Cerebellar cortex (tissue), 1 donor: Measurements from ENCODE around the gene RAB3IL1.
A peak's percentile ranks its signal among the peaks of the same experiment; 100 is the strongest.

ENCODE experiments used
- DNase-seq: peaks from one replicate; pipeline ENCODE4 v3.0.0-alpha.2; 2015; ENCODE audit warnings: low spot score

Gene RAB3IL1

GRCh38 chr11:61905067-61905696 lies 12.2 kb downstream of the RAB3IL1 start:
- no peak for DNase-seq

GRCh38 chr11:61904539-61905048 lies 12.8 kb downstream of the RAB3IL1 start:
- no peak for DNase-seq

- DNase-seq, result no peak
These were observed 13.5 kb downstream of the RAB3IL1 start for GRCh38 chr11:61903845-61904244.

GRCh38 chr11:61902313-61902712 lies 15.1 kb downstream of the RAB3IL1 start:
- DNase-seq, result no peak

- DNase-seq, result no peak
These were observed 16.0 kb downstream of the RAB3IL1 start for GRCh38 chr11:61901397-61901796.

- DNase-seq, result no peak
These were observed 17.1 kb downstream of the RAB3IL1 start for GRCh38 chr11:61900251-61900650.

GRCh38 chr11:61899146-61899841 lies 18.1 kb downstream of the RAB3IL1 start:
- DNase-seq, result peak; percentile 66

GRCh38 chr11:61898247-61898582 lies 19.2 kb downstream of the RAB3IL1 start:
- DNase-seq, result no peak

GRCh38 chr11:61897387-61898246 lies 19.7 kb downstream of the RAB3IL1 start:
- DNase-seq, result peak; percentile 66

GRCh38 chr11:61896665-61897386 lies 20.5 kb downstream of the RAB3IL1 start:
- peak; percentile 46 for DNase-seq

- no peak for DNase-seq
These were observed 21.7 kb downstream of the RAB3IL1 start for GRCh38 chr11:61895718-61896059.

GRCh38 chr11:61895046-61895717 lies 22.2 kb downstream of the RAB3IL1 start:
- DNase-seq, result no peak

- no peak for DNase-seq
These were observed 23.4 kb downstream of the RAB3IL1 start for GRCh38 chr11:61893981-61894380.

- DNase-seq, result no peak
These were observed 25.3 kb downstream of the RAB3IL1 start for GRCh38 chr11:61892085-61892370.

GRCh38 chr11:61891331-61892084 lies 25.9 kb downstream of the RAB3IL1 start, which contains the start of gene FADS3:
TSS of gene FADS3 (minus strand) at chr11:61891545. CDS start at chr11:61891381, 164 bp downstream.
- peak; percentile 63 for DNase-seq

GRCh38 chr11:61890529-61891330 lies 26.6 kb downstream of the RAB3IL1 start:
- no peak for DNase-seq

GRCh38 chr11:61889831-61890230 lies 27.5 kb downstream of the RAB3IL1 start:
- DNase-seq, result no peak

GRCh38 chr11:61888590-61888989 lies 28.8 kb downstream of the RAB3IL1 start:
- DNase-seq, result no peak

GRCh38 chr11:61887839-61888494 lies 29.4 kb downstream of the RAB3IL1 start:
- DNase-seq, result peak; percentile 56

- no peak for DNase-seq
These were observed 30.7 kb downstream of the RAB3IL1 start for GRCh38 chr11:61886643-61887042.
